GM23338 (cell line): ENCODE measurements around the gene CDC25C.

Experiments used
- CTCF ChIP-seq, 2 experiments: fragments of 200-600 bp in 1 of 2; sonication (generic) in 1 of 2; conservative IDR thresholded peaks; 2 replicates each; pipeline versions ENCODE4 v1.5.1 to v1.6.1; 2016 to 2017; ENCODE audit warnings: antibody characterized with exemption in 2 of 2, low read depth in 2 of 2, mild to moderate bottlenecking in 2 of 2, moderate library complexity in 1 of 2
- EZH2 ChIP-seq: fragments of 200-600 bp; sonication (generic); IDR thresholded peaks from one replicate; pipeline ENCODE4 v1.8.0; 2017; ENCODE audit warnings: antibody characterized with exemption, mild to moderate bottlenecking, low read depth; ENCODE audit not compliant: unreplicated experiment
- EZH2phosphoT487 ChIP-seq: fragments of 200-600 bp; sonication (generic); IDR thresholded peaks from one replicate; pipeline ENCODE4 v1.8.1; 2018; ENCODE audit warnings: antibody characterized with exemption; ENCODE audit not compliant: unreplicated experiment
- JUNB ChIP-seq: IDR thresholded peaks from one replicate; pipeline ENCODE4 v1.6.1; 2016; ENCODE audit warnings: antibody characterized with exemption; ENCODE audit not compliant: unreplicated experiment
- POLR2AphosphoS5 ChIP-seq: IDR thresholded peaks from 2 replicates; pipeline ENCODE4 v1.6.1; 2016; ENCODE audit warnings: antibody characterized with exemption, low read depth
- REST ChIP-seq: IDR thresholded peaks from one replicate; pipeline ENCODE4 v1.6.1; 2018; ENCODE audit warnings: antibody characterized with exemption; ENCODE audit not compliant: unreplicated experiment
- ZNF114 ChIP-seq: fragments of 250-450 bp; sonication (Bioruptor Pico); IDR thresholded peaks from 2 replicates; pipeline ENCODE4 v1.5.0; 2020; ENCODE audit warnings: mild to moderate bottlenecking, moderate library complexity

DNA sequence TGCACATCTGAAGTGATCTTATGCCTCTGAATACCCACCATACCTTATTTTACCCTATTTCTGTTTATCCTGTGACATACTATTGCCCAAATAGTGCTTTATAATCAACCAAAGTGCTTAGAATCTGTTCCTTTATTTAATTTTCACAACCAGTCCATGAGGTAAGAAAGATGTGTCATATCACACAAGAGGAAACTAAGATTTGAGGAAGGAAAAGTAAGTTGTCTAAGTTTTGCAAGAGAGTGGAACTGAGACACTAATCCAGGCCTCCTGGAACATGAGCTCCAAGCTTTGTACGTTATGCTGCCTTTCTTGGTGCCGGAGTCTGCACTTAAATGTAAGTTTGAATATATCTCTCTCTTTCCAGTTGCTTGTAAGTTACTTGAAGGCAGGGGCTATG, 38.1 kb upstream of the CDC25C start:
- TF ChIP-seq CTCF (conservative IDR thresholded peaks at IDR 0.05; ENCODE audit: low read depth in 2 of 2), result no peak
- TF ChIP-seq POLR2AphosphoS5, result no peak
- no peak for TF ChIP-seq EZH2
- no peak for TF ChIP-seq REST
- TF ChIP-seq ZNF114 (CRISPR knock-in tag), result no peak
- no peak for TF ChIP-seq EZH2phosphoT487
- TF ChIP-seq JUNB, result no peak
